HCEC 1CT (cell line): ENCODE measurements around the gene FMNL2.
A peak's percentile ranks its signal among the peaks of the same experiment; 100 is the strongest.

Experiments
- DNase-seq: peaks from one replicate; pipeline ENCODE4 v3.0.0-alpha.2; 2017

FMNL2 gene

GRCh38 chr2:152339556-152340286, 4.7 kb downstream of the FMNL2 start:
- DNase-seq = no peak

GRCh38 chr2:152342259-152343046, 7.5 kb downstream of the FMNL2 start:
- DNase-seq = no peak

GRCh38 chr2:152343426-152343825, 8.5 kb downstream of the FMNL2 start:
- no peak for DNase-seq

GRCh38 chr2:152344579-152345195, 9.7 kb downstream of the FMNL2 start:
- DNase-seq = no peak

DNA sequence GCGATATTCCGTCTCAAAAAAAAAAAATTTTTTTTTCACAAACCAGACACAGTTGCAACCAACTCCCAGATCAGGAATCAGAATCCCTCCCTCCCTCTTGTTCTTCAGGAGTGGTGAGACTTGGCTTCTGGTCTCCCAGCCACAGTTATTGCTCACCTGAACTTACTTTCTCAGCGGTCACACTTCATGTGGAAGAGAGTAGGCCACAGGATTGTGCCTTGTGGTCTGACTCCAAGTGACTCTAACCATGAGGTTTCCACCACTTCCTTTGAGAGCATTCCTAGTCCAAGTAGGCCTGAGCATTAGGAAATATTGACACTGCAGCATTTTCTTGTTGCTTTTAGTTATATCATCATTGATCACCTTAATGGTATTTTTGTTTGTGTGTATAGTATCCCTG, 12.1 kb downstream of the FMNL2 start:
- peak; percentile 72 for DNase-seq

DNA sequence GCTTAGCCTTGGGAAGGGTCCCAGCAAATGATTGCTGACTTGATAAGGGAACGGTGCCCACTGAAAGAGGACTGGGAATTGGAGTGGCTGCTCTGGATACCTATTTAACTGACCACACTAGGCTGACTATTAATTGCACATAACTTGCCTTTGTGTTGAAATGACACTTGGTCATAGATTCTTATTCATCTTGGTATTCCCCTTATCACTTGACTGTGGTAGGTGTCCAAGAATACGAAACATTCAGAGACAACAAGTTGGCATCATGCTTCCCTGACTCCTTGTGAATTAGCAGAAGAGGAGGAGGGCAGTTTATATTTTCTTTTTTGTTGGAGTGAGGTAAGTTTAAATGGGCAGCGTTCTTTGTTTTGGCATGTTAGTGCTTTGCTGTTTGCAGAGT, 13.4 kb downstream of the FMNL2 start:
- DNase-seq = no peak

GRCh38 chr2:152349416-152349815, 14.4 kb downstream of the FMNL2 start:
- DNase-seq = no peak

DNA sequence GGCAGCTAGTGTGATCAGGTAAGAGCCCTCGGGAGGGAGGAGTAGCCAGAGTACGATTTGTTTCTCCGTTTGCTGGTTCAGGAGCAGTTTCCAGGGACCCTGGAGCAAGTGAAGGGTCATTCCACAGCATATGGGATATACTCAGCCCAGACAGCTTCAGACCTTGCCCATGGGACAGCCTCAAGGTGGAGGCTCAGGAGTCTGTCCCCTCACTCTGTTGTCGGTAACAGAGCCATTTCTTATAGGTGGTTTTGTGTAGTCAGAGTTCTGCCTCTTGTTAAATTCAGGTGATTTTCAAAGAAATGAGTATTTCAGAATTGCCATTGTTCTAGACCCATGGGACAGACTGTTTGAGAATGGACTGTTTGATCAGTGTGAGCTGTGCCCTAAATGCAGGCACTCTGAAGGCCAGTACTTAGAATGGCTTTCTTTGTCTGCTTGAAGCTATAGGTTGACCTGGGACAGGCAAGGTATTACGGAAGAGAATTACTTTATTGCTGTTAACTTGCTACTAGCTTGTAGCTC, 15.2 kb downstream of the FMNL2 start:
- no peak for DNase-seq

DNA sequence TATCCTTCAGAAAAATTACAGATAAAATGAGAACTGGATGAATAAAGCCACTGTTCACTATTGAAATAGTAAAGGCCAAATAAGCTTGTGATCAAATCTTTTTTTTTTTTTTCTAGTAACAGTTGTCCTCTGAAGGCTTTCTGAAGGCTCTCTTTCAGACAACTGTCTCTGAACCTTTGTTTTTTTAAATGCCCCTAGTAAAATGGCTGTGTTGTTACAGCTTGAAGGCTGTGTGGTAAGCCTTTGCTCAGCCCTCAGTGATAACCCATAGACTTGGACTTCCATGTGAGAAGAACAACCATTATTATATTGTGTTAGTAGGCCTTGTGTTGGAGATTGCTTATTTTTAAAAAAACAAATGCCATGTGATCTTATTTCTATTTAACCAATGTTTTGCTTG, 17.6 kb downstream of the FMNL2 start:
- no peak for DNase-seq

GRCh38 chr2:152353364-152353763, 18.4 kb downstream of the FMNL2 start:
- no peak for DNase-seq

DNA sequence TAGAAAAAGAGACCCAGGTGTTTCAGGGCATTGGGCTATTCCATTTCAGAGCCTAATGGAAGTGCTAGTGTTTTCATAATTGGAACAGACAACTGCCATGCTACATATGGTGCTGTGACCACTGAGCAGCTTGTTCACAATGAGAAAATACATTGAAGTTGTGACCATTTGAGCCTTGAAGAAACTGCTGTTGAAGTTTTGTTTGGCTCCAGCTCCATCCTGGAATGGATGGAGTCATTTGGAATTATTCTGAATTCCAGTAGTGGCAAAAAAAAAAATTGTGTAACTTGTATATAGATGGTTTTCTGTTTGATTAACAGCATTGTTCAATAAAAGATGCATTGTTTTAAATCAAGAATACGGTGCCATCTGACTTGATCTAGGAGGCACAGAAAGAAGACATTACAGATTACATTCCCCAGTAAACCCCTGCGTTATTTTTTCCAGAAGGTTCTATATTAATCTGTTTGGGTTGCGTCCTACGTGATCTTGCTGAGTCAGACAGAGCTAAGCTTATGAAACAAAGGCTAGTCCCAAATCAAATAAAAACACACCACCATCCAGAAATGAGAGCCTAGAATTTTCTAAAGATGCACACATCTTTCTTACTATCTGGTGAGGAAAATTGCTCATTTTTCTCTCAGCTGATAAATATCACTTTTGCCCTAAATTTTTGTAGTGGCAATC, 19.2 kb downstream of the FMNL2 start:
- peak; percentile 23 for DNase-seq

DNA sequence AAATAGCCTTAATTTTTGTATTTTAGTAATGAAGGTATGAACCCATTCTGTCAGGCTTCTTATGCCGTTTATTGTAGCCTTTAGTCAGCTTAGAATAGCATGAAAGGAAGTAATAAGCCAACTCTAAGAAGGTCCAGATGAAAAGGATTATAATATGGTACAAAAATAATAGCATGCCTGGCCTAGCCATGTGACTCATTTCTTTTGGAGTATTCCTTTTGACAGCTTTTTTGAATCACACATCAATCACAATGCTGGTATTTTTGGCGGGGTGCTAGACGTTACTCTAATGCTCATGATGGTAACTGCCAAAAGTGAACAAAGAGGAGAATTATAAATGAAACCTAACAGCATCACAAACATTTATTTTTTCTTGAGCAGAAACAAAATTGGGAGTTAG, 19.9 kb downstream of the FMNL2 start:
- peak; percentile 70 for DNase-seq

DNA sequence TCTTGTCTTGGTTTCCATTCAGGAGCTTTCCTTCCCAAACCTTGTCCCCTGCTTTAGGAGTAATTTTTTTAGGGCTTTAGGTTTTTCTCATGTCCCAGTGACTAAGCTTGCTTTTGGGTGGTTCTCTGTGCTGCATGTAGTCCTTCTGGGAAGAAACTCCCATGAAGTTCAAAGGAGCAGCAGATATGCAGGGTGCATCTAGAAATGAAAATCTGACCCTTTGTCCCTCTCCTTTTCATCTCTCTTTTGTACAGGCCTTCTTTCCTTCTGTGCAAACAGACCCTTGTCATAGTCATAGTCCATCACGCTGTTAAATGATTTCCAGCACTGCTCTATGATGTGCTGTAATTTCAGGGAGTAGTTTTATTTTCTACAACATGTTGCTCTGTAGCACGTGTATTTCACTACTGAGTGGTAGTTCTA, 20.4 kb downstream of the FMNL2 start:
- DNase-seq = no peak

DNA sequence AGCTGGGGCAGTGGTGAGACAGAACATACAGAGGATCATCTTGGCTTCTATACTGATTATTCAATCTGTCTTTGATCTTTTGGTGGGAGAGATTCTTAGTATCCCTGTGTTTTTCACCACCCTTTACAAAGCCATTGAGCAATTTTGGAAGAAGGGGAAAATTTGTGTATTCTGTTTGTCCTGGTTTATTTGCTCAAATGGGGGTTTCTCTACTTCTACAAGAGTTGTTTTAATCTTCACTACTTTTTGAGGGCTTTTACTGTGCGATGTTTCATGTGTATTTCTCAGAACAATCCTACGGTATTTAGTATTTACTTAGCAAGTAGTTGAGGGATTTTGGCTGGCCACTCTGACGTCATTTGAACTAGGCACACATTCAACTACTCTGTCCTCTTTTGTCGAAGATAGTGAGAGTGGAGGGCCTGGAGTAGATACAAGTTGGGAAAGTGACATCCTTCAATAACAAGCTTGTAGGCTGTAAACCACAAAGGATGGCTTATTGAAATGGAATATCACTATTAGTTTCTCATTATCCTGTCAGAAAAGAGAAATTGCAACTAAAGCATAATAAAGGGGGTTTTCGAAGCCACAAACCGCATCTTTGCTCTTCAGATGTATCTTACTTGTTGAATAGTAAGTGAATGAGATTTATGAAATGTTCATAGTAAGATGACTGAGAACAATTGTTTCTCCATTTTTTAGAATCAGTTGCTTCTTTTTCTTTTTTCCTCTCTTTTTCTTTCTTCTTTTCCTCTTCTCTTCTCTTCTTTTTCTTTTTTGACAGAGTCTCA, 24.8 kb downstream of the FMNL2 start:
- no peak for DNase-seq

DNA sequence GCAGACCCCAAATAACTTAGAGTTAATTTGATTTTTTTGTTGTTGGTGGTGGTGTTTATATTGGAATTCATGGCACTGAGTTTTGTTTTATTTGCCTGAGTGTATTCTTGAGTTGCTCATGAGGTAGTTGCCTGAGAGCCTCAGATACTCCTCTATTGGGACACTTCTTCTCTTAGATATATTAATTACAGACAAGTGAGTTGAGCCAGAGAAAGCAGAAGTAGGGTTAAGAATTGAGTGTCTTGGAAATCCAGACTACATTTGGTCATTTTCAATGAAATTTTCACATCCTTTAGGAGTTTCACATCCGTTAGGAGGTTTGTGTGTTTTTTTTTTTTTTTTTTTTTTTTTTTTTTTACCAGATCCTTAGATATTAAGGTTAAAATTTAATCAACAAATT, 29.0 kb downstream of the FMNL2 start:
- DNase-seq = no peak

GRCh38 chr2:152367547-152368390, 32.8 kb downstream of the FMNL2 start:
- peak; percentile 41 for DNase-seq

DNA sequence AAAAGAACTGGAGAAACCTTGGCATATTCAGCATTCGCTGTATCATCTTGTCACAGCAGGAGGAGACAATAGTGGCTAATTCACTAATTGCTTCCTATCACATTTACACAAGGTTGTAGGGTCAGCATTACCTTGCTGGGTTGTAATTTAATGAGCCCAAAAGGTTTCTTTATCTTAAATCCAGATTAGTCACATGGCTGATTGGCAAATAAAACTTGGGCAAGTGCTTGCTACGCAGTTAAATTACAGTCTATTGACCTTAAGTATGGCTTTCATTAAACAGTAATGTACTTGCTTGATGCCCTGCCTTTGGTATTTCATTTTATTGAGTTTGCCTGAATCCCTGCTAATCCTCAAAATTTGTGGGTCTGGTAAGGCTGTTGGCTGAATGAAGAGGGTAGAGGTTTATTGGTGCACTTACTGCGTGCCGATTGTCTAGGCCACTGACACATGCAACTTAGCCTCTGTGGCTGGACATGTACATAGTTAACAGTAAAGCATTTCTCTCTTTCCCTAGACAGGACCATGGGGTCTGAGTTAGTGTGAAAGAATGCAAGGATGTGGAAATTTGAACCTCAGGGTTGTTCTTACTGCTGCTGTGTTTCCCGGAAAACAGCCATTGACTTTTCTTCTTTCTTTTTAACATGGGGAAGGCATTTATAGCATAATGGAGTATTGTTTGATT, 34.3 kb downstream of the FMNL2 start:
- peak; percentile 91 for DNase-seq

DNA sequence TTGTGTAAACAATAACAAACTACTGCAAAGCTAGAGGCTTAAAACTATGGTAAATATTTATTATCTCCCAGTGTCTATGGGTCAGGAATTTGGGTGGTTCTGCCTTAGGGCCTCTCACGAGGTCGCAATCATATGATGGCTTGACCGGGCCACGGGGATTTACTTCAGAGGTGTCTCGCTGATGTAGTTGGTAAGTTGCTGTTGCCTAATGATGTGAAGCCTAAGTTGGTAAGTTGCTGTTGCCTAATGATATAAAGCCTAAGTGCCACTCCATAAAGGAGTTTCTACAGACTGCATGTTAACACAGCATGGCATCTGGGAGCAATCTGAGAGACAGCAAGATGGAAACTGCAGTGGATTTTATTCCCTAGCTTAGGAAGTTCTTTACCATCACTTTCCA, 35.8 kb downstream of the FMNL2 start:
- no peak for DNase-seq

DNA sequence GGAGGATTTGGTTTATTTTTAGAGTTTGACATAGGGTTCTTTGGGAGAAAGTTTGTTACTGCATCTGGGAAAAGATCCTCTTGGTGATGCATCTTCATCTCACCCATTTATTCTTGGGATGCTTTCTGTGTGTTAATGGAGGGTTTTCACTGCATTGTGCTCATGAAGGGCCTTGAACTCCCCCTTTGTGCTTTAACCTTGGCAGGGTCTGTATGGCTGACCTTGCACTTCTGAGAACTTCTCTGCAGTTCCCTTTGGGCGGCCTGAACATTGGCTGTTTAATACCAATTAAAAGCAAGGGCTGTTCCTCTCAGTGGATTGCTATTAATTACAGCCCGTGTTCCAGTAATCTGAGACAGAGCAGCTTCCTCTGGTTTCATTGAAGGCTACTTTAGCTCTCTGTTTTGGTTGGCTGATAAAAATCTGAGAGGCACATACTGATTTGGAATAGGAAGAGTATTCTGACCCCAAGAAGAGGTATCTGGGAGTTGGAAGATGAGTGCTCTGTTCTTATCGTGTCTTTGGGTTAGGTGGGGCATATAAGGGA, 37.5 kb downstream of the FMNL2 start:
- no peak for DNase-seq

GRCh38 chr2:152375174-152375573, 40.2 kb downstream of the FMNL2 start:
- DNase-seq = no peak
